Tibial nerve (tissue), 4 donors: ENCODE results near the gene CENPP. TPM values are rescaled to one million over a fixed set of nuclear protein-coding genes. Genes with fewer than 3 reads are reported as not detected.

ENCODE experiments used
- DNase-seq, 2 donors: peaks; one replicate each; pipeline ENCODE4 v3.0.0-alpha.2; 2019; ENCODE audit warnings: low spot score in 2 of 2
- H3K27ac ChIP-seq, 4 donors: fragments of 200-600 bp; sonication (generic) in 3 of 4; one replicate each; pipeline ENCODE4 v1.5.1; 2017 to 2019; ENCODE audit warnings: mild to moderate bottlenecking in 1 of 4
- H3K27me3 ChIP-seq, 2 donors: fragments of 200-600 bp; sonication (generic) in 1 of 2; one replicate each; pipeline versions ENCODE4 v1.5.1 to v1.6.0; 2017 to 2019
- H3K36me3 ChIP-seq, 3 donors: fragments of 200-600 bp; sonication (generic); one replicate each; pipeline ENCODE4 v1.5.1; 2018 to 2019
- H3K4me1 ChIP-seq, 4 donors: fragments of 200-600 bp; sonication (generic) in 3 of 4; one replicate each; pipeline ENCODE4 v1.5.1; 2017 to 2019
- H3K4me3 ChIP-seq, 4 donors: fragments of 200-600 bp; sonication (generic) in 3 of 4; one replicate each; pipeline ENCODE4 v1.5.1; 2017 to 2019; ENCODE audit warnings: mild to moderate bottlenecking in 1 of 4, moderate library complexity in 1 of 4
- H3K9me3 ChIP-seq, 4 donors: fragments of 200-600 bp; sonication (generic) in 3 of 4; one replicate each; pipeline ENCODE4 v1.5.1; 2017 to 2019
- EP300 ChIP-seq, 2 donors: sonication (generic); formaldehyde crosslinking; IDR thresholded peaks; one replicate each; pipeline ENCODE4 v1.6.1; 2017; ENCODE audit warnings: antibody characterized with exemption in 2 of 2, mild to moderate bottlenecking in 1 of 2
- POLR2A ChIP-seq, 2 donors: fragments of 450-650 bp; IDR thresholded peaks; one replicate each; pipeline ENCODE4 v1.6.1; 2017; ENCODE audit warnings: antibody characterized with exemption in 2 of 2, mild to moderate bottlenecking in 2 of 2, moderate library complexity in 2 of 2
- WGBS, 2 donors: methylation state at CpG; one replicate each; pipeline ENCODE4 v1.1.5; 2018; 5-methylcytosine and 5-hydroxymethylcytosine counted together
- total RNA-seq, 4 donors: library from RNA; depleted of rRNA; stranded (reverse); fragments of >200 nt; gene quantifications; one replicate each; pipeline ENCODE4 v1.1.0, GENCODE V29; 2016
- TF ChIP-seq, protein P1 (sequence below), 5 experiments: fragments of 200-600 bp in 3 of 5; fragments of 450-650 bp in 2 of 5; sonication (generic) in 3 of 5; IDR thresholded peaks; one replicate each; pipeline ENCODE4 v1.5.1; 2016 to 2019; ENCODE audit warnings: antibody characterized with exemption in 5 of 5, mild to moderate bottlenecking in 3 of 5, moderate library complexity in 2 of 5

CENPP gene
- total RNA-seq, 4 donors from 2014 or later = 5.0 to 17.1 (median 6.9) TPM

DNA sequence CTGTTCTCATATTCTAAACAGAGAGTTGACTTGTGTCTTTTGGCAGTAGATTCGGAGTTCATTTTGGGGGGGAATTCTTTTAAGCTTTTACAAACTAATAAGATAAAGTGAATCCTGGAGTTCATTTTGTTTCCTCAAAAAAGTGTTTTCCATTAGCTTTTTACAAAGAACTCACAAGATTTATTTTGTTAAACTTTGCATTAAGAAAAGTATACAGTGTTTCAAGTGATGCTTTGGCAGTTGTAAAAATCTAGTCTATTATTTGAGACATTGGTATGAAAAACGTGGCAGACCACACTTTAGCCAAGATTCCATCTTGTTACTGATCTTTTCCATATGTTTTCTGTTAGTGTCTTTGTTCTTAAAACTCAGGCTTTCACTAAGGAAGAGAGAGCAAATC, 99.7 kb downstream of the CENPP start:
- Histone ChIP-seq H3K27ac (peak overlapping the region in 2 of 4 donors; percentile 51 to 74), H3K9me3 (no peaks in the 10 kb centered on the region), H3K4me3 (no peak overlapping the region), H3K4me1 (peaks cover 0 to 24% (median 0%) of the 10 kb centered on the region in 4 donors), H3K36me3 (peaks cover 0 to under 1% (median 0%) of the 10 kb centered on the region in 3 donors), H3K27me3 (no peaks in the 10 kb centered on the region)
- DNase-seq = no peak
- WGBS, 2 donors = 15 to 33% methylated on average over 2 of the region's 2 CpGs
- TF ChIP-seq, protein P1, sequence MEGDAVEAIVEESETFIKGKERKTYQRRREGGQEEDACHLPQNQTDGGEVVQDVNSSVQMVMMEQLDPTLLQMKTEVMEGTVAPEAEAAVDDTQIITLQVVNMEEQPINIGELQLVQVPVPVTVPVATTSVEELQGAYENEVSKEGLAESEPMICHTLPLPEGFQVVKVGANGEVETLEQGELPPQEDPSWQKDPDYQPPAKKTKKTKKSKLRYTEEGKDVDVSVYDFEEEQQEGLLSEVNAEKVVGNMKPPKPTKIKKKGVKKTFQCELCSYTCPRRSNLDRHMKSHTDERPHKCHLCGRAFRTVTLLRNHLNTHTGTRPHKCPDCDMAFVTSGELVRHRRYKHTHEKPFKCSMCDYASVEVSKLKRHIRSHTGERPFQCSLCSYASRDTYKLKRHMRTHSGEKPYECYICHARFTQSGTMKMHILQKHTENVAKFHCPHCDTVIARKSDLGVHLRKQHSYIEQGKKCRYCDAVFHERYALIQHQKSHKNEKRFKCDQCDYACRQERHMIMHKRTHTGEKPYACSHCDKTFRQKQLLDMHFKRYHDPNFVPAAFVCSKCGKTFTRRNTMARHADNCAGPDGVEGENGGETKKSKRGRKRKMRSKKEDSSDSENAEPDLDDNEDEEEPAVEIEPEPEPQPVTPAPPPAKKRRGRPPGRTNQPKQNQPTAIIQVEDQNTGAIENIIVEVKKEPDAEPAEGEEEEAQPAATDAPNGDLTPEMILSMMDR (IDR thresholded peaks at IDR 0.05) = no peak
- TF ChIP-seq EP300 (IDR thresholded peaks at IDR 0.05) (no peak), POLR2A (IDR thresholded peaks at IDR 0.05) (no peak)

DNA sequence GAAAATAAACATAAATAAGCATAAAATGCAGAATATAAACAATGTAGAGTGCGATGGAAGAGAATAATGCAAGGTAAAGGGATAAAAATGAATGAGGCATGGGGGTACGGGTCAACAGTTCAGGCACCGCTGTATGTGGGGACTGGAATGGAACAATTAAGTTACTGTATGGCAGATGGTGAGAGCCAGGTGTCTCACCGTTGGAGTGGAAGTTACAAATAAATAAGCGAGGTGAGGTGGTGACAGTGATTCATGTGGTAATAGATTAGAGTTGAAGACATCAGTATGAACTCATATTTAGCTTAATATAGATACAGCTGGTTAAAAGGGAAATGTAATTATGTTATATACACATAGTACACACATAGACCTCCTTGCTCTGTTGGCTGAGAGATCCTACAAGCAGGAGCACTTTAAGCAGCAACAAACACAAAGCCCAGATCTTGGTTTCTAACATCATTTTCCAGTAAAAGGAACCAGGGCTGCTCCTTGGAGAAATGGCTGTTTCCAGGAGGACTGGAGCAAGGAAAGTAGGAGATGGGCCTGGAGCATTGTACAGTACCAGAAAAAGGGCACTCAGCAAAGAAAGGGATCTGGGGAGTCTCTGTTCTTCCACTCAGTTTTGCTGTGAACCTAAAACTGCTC, 100.9 kb downstream of the CENPP start:
- 67% methylated on average over 5 of the region's 5 CpGs for WGBS, 2 donors
- DNase-seq = no peak
- no peaks in the 10 kb centered on the region for H3K9me3 ChIP-seq
- peaks cover 0 to 24% (median 0%) of the 10 kb centered on the region in 4 donors for H3K4me1 ChIP-seq
- peak overlapping the region in 2 of 4 donors; percentile 51 to 74 for H3K27ac ChIP-seq
- no peak for TF ChIP-seq EP300 (IDR thresholded peaks at IDR 0.05)
- TF ChIP-seq, protein P1 (IDR thresholded peaks at IDR 0.05) = no peak
- TF ChIP-seq POLR2A (IDR thresholded peaks at IDR 0.05) = no peak
- H3K4me3 ChIP-seq = no peak overlapping the region
- H3K36me3 ChIP-seq = peaks cover 0 to 5% (median 0%) of the 10 kb centered on the region in 3 donors
- no peaks in the 10 kb centered on the region for H3K27me3 ChIP-seq

DNA sequence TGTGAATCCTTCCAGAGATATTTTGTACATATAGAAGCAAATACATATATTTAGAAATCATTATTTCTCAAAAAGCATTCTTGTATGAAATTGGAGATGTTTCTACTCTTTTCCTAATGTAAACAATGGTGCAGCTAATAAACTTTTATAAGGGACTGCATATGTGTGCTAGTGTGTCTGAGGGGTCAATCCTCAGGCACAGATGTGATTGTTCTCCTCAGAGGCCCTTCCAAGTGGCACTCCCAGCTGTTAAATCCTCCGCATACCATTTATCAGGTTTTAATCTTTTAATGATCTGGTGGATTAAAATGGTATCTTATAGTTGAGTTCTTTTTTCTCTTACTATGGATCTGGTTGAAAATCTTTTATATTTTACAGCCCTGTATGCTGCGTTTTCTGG, 104.1 kb downstream of the CENPP start:
- no peaks in the 10 kb centered on the region for H3K9me3 ChIP-seq
- H3K36me3 ChIP-seq = peaks cover 0 to 5% (median 0%) of the 10 kb centered on the region in 3 donors
- H3K4me3 ChIP-seq = no peak overlapping the region
- peaks cover 0 to 20% (median 0%) of the 10 kb centered on the region in 4 donors for H3K4me1 ChIP-seq
- no peak for DNase-seq
- TF ChIP-seq, protein P1 (IDR thresholded peaks at IDR 0.05) = no peak
- TF ChIP-seq EP300 (IDR thresholded peaks at IDR 0.05) = no peak
- TF ChIP-seq POLR2A (IDR thresholded peaks at IDR 0.05) = no peak
- no peaks in the 10 kb centered on the region for H3K27me3 ChIP-seq
- WGBS, 2 donors = 84 to 92% methylated on average over 2 of the region's 2 CpGs
- H3K27ac ChIP-seq = no peak overlapping the region

GRCh38 chr9:92432350-92432749, 106.6 kb downstream of the CENPP start:
- 74 to 77% methylated on average over 5 of the region's 5 CpGs for WGBS, 2 donors
- Histone ChIP-seq H3K27ac (peak overlapping the region in 1 of 4 donors; percentile 42), H3K9me3 (no peaks in the 10 kb centered on the region), H3K4me3 (no peak overlapping the region), H3K4me1 (no peaks in the 10 kb centered on the region), H3K36me3 (peaks cover 0 to 5% (median 0%) of the 10 kb centered on the region in 3 donors), H3K27me3 (no peaks in the 10 kb centered on the region)
- DNase-seq = no peak
- TF ChIP-seq POLR2A (IDR thresholded peaks at IDR 0.05) (no peak), EP300 (IDR thresholded peaks at IDR 0.05) (no peak)
- TF ChIP-seq, protein P1 (IDR thresholded peaks at IDR 0.05) = no peak

DNA sequence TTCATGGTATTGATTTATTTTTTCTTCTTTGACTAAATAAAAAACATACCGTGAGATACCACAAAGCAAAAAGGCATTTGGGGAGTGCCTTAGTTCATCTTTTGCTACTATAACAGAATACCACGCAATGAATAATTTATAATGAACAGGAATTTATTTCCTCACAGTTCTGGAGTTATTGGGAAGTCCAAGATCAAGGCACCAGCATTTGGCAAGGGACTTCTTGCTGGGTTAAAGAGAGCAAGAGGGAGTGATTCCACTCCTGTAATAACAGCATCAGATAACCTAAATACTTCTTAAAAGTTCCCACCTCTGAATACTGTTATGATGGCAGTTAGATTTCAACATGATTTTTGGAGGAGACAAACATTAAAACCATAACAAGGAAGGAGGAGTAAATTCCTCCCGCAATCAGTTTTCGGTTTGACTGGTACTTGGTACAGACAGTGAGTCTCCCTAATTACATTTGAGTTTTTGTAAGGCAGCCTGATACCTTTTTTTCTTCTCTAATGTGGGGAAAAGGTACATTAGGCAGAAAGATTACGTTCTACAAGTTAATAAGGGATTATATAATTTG, 107.3 kb downstream of the CENPP start:
- H3K27ac ChIP-seq = peak overlapping the region in 2 of 4 donors; percentile 42 to 72
- H3K27me3 ChIP-seq = no peaks in the 10 kb centered on the region
- no peaks in the 10 kb centered on the region for H3K9me3 ChIP-seq
- no peak for DNase-seq
- peaks cover 0 to 5% (median 0%) of the 10 kb centered on the region in 3 donors for H3K36me3 ChIP-seq
- 75 to 76% methylated on average over 5 of the region's 5 CpGs for WGBS, 2 donors
- TF ChIP-seq POLR2A (IDR thresholded peaks at IDR 0.05) = no peak
- no peak for TF ChIP-seq EP300 (IDR thresholded peaks at IDR 0.05)
- TF ChIP-seq, protein P1 (IDR thresholded peaks at IDR 0.05) = no peak
- H3K4me3 ChIP-seq = no peak overlapping the region
- no peaks in the 10 kb centered on the region for H3K4me1 ChIP-seq
